CD4-positive, alpha-beta T cell (primary cell): Measurements from ENCODE around the gene TMEM131L. TPM values are rescaled to one million over a fixed set of nuclear protein-coding genes. Genes with fewer than 3 reads are reported as not detected.

ENCODE experiments used
- ATAC-seq: fragments of 200-7000 bp; cut with Tn5 transposase; one replicate; pipeline ENCODE4 v1.10.0; 2022; ENCODE audit warnings: mild to moderate bottlenecking; ENCODE audit not compliant: poor library complexity
- CTCF ChIA-PET: fragments of 350-600 bp; sonication (Branson Sonifier 250); formaldehyde crosslinking; loops from one replicate; lab custom pipeline; 2021; ENCODE audit warnings: antibody characterized with exemption, inconsistent platforms; lab: Charles Lee
- POLR2A ChIA-PET: fragments of 350-600 bp; sonication (Branson Sonifier 250); formaldehyde crosslinking; loops from one replicate; lab custom pipeline; 2021; ENCODE audit warnings: antibody characterized with exemption, inconsistent platforms; lab: Charles Lee
- DNase-seq, 14 experiments: peaks; one replicate each; pipeline ENCODE4 v3.0.0-alpha.2; 2013 to 2020; ENCODE audit warnings: mixed read lengths in 2 of 14
- H3K27ac ChIP-seq, 2 donors: one replicate each; pipeline versions ENCODE4 v1.5.1 to v1.7.0; 2013; ENCODE audit warnings: low read length in 2 of 2, low read depth in 1 of 2, mild to moderate bottlenecking in 1 of 2
- H3K27me3 ChIP-seq, 2 experiments: 1 replicate in 1 of 2; 2 replicates in 1 of 2; pipeline versions ENCODE4 v1.6.1 to v1.7.0; 2013; ENCODE audit warnings: low read length in 2 of 2, control low read depth in 1 of 2, mild to moderate bottlenecking in 1 of 2, moderate library complexity in 1 of 2; ENCODE audit not compliant: insufficient read depth in 2 of 2, control insufficient read depth in 1 of 2
- H3K36me3 ChIP-seq: one replicate; pipeline ENCODE4 v1.6.1; 2013; ENCODE audit warnings: low read length, control low read depth; ENCODE audit not compliant: insufficient read depth
- H3K4me1 ChIP-seq: one replicate; pipeline ENCODE4 v1.6.1; 2013; ENCODE audit warnings: low read length, control low read depth; ENCODE audit not compliant: insufficient read depth
- H3K4me3 ChIP-seq: one replicate; pipeline ENCODE4 v1.5.1; 2013; ENCODE audit warnings: mild to moderate bottlenecking, low read length, moderate library complexity
- H3K9me3 ChIP-seq, 2 experiments: 1 replicate in 1 of 2; 2 replicates in 1 of 2; pipeline versions ENCODE4 v1.6.1 to v1.7.0; 2013; ENCODE audit warnings: low read length in 2 of 2, mild to moderate bottlenecking in 2 of 2, control low read depth in 1 of 2, moderate library complexity in 1 of 2; ENCODE audit not compliant: control insufficient read depth in 1 of 2, insufficient read depth in 1 of 2
- H3K27ac Mint-ChIP-seq: one replicate; pipeline ENCODE4 v1.8.0; 2020; ENCODE audit warnings: mixed read lengths
- H3K27me3 Mint-ChIP-seq: one replicate; pipeline ENCODE4 v1.8.0; 2021; ENCODE audit warnings: mixed read lengths
- H3K36me3 Mint-ChIP-seq: one replicate; pipeline ENCODE4 v1.8.0; 2021; ENCODE audit warnings: low read depth, mixed read lengths
- H3K4me1 Mint-ChIP-seq: one replicate; pipeline ENCODE4 v1.8.0; 2021; ENCODE audit warnings: low read depth, mixed read lengths
- H3K4me3 Mint-ChIP-seq: one replicate; pipeline ENCODE4 v1.8.0; 2020; ENCODE audit warnings: mild to moderate bottlenecking, mixed read lengths
- H3K9me3 Mint-ChIP-seq: one replicate; pipeline ENCODE4 v1.8.0; 2020; ENCODE audit warnings: mixed read lengths
- CTCF ChIP-seq: fragments of 200-600 bp; IDR thresholded peaks from one replicate; pipeline ENCODE4 v1.8.0; 2022; ENCODE audit warnings: antibody characterized with exemption, mild to moderate bottlenecking
- intact Hi-C, 2 experiments: fragments of 100-400 bp; cut with DNase I in 1 of 2; cut with micrococcal nuclease in 1 of 2; formaldehyde crosslinking; loops; one replicate each; pipeline versions ENCODE4 v1.15.1 to v1.9.0; 2023 to 2025; cut with DNase I, micrococcal nuclease
- total RNA-seq, 174 experiments: library from RNA in 2 of 174; stranded (reverse) in 2 of 174; gene quantifications; one replicate each; pipeline ENCODE4 v1.2.3 and lab custom pipeline; 2021 to 2026

TMEM131L gene
- total RNA-seq, 2 experiments from 2014 or later = 101 to 106 TPM

GRCh38 chr4:153595894-153596601 lies 129.9 kb downstream of the TMEM131L start:
- no peak for DNase-seq
- H3K36me3 ChIP-seq = peaks cover 98% of the 10 kb centered on the region
- peak overlapping the region; percentile 68 for H3K27ac Mint-ChIP-seq
- ChIA-PET POLR2A (interaction anchor here (1.2 kb wide), 1 partner anchor 12 kb away, joined by 3 read pairs; no protein-coding TSS in a partner anchor), CTCF (interaction anchor here (0.9 kb wide), 1 partner anchor 252 kb away, joined by 3 read pairs; no protein-coding TSS in a partner anchor)
- H3K4me1 Mint-ChIP-seq = peaks cover 21% of the 10 kb centered on the region
- no peaks in the 10 kb centered on the region for H3K27me3 Mint-ChIP-seq
- peaks cover 91% of the 10 kb centered on the region for H3K36me3 Mint-ChIP-seq
- H3K27ac ChIP-seq = no peak overlapping the region
- ATAC-seq = no peak
- no peaks in the 10 kb centered on the region for H3K9me3 ChIP-seq
- intact Hi-C loops = no loop called here
- no peaks in the 10 kb centered on the region for H3K27me3 ChIP-seq
- no peaks in the 10 kb centered on the region for H3K9me3 Mint-ChIP-seq
- no peaks in the 10 kb centered on the region for H3K4me1 ChIP-seq
- H3K4me3 ChIP-seq = no peak overlapping the region
- no peak overlapping the region for H3K4me3 Mint-ChIP-seq
- no peak for TF ChIP-seq CTCF

- Mint-ChIP-seq H3K9me3 (no peaks in the 10 kb centered on the region), H3K4me3 (no peak overlapping the region), H3K36me3 (peaks cover 95% of the 10 kb centered on the region), H3K27me3 (no peaks in the 10 kb centered on the region), H3K27ac (no peak overlapping the region), H3K4me1 (peaks cover 18% of the 10 kb centered on the region)
- Histone ChIP-seq H3K4me3 (no peak overlapping the region), H3K27ac (no peak overlapping the region), H3K9me3 (no peaks in the 10 kb centered on the region), H3K27me3 (no peaks in the 10 kb centered on the region), H3K4me1 (no peaks in the 10 kb centered on the region), H3K36me3 (peaks cover 98% of the 10 kb centered on the region)
- intact Hi-C loops = no loop called here
- TF ChIP-seq CTCF = no peak
- DNase-seq (no peak), ATAC-seq (no peak)
- CTCF ChIA-PET = no interaction called here
- POLR2A ChIA-PET = no interaction called here
Observed at GRCh38 chr4:153602758-153603157, 136.6 kb downstream of the TMEM131L start.

GRCh38 chr4:153603258-153603657 lies 137.1 kb downstream of the TMEM131L start:
- ATAC-seq (no peak), DNase-seq (no peak)
- peaks cover 15% of the 10 kb centered on the region for H3K4me1 Mint-ChIP-seq
- no peaks in the 10 kb centered on the region for H3K9me3 Mint-ChIP-seq
- no peak overlapping the region for H3K4me3 Mint-ChIP-seq
- intact Hi-C loops = no loop called here
- CTCF ChIA-PET = no interaction called here
- no peak for TF ChIP-seq CTCF
- POLR2A ChIA-PET = no interaction called here
- Histone ChIP-seq H3K36me3 (peaks cover 98% of the 10 kb centered on the region), H3K4me1 (no peaks in the 10 kb centered on the region), H3K27ac (no peak overlapping the region), H3K4me3 (no peak overlapping the region), H3K9me3 (no peaks in the 10 kb centered on the region), H3K27me3 (no peaks in the 10 kb centered on the region)
- peaks cover 95% of the 10 kb centered on the region for H3K36me3 Mint-ChIP-seq
- H3K27me3 Mint-ChIP-seq = no peaks in the 10 kb centered on the region
- H3K27ac Mint-ChIP-seq = no peak overlapping the region
